22Rv1 (cell line): ENCODE data around the gene KMT2B.

Experiments used
- CTCF ChIP-seq: fragments of 450-650 bp; IDR thresholded peaks from 2 replicates; pipeline ENCODE4 v1.5.1; 2017; ENCODE audit warnings: mild to moderate bottlenecking
- ZFX ChIP-seq: fragments of 450-650 bp; IDR thresholded peaks from 2 replicates; pipeline ENCODE4 v1.6.1; 2017; ENCODE audit warnings: antibody characterized with exemption, borderline replicate concordance

GRCh38 chr19:35723671-35724070 is 5.9 kb downstream of the KMT2B start:
- TF ChIP-seq CTCF, result no peak
- TF ChIP-seq ZFX, result no peak
